HL-60 (cell line): ENCODE measurements around the gene RPH3AL.

Experiments
- CTCF ChIP-seq: IDR thresholded peaks from one replicate; pipeline ENCODE4 v1.5.1; 2011; ENCODE audit warnings: low read length, control low read depth, inconsistent platforms; ENCODE audit not compliant: insufficient read depth
- GABPA ChIP-seq: IDR thresholded peaks from 2 replicates; pipeline ENCODE4 v1.6.1; 2012; ENCODE audit warnings: low read depth
- POLR2AphosphoS5 ChIP-seq: IDR thresholded peaks from 2 replicates; pipeline ENCODE4 v1.6.1; 2012; ENCODE audit warnings: low read depth
- REST ChIP-seq: IDR thresholded peaks from 2 replicates; pipeline ENCODE4 v1.6.1; 2012; ENCODE audit warnings: low read depth; ENCODE audit not compliant: insufficient replicate concordance

- TF ChIP-seq CTCF (no peak), POLR2AphosphoS5 (no peak), REST (no peak), GABPA (no peak)
These were observed 53.1 kb downstream of the RPH3AL start for GRCh38 chr17:299546-299945.
